H9 (cell line): ENCODE results near the gene PDX1. TPM values are rescaled to one million over a fixed set of nuclear protein-coding genes. Genes with fewer than 3 reads are reported as not detected.

ENCODE experiments used
- DNase-seq: peaks from one replicate; pipeline ENCODE4 v3.0.0-alpha.2; 2017
- H2AFZ ChIP-seq: one replicate; pipeline ENCODE4 v1.6.1; 2013; ENCODE audit warnings: mild to moderate bottlenecking, low read length, control low read depth, moderate library complexity
- H2AK5ac ChIP-seq: 2 replicates; pipeline ENCODE4 v1.6.1; 2013; ENCODE audit warnings: low read length, control low read depth, mixed read lengths; ENCODE audit not compliant: insufficient read length
- H2BK120ac ChIP-seq: one replicate; pipeline ENCODE4 v1.6.1; 2013; ENCODE audit warnings: low read depth, mild to moderate bottlenecking, low read length, control low read depth, inconsistent platforms; ENCODE audit not compliant: poor library complexity, severe bottlenecking
- H2BK12ac ChIP-seq: 2 replicates; pipeline ENCODE4 v1.6.1; 2013; ENCODE audit warnings: low read length, control low read depth, mixed read lengths, low read depth; ENCODE audit not compliant: insufficient read length
- H2BK15ac ChIP-seq: 2 replicates; pipeline ENCODE4 v1.6.1; 2013; ENCODE audit warnings: low read depth, low read length, control low read depth
- H2BK20ac ChIP-seq: one replicate; pipeline ENCODE4 v1.6.1; 2013; ENCODE audit warnings: low read depth, mild to moderate bottlenecking, low read length, control low read depth, inconsistent platforms; ENCODE audit not compliant: poor library complexity, severe bottlenecking
- H2BK5ac ChIP-seq: 2 replicates; pipeline ENCODE4 v1.6.1; 2013; ENCODE audit warnings: low read length, control low read depth, mixed read lengths; ENCODE audit not compliant: insufficient read length
- H3K14ac ChIP-seq: 2 replicates; pipeline ENCODE4 v1.6.1; 2013; ENCODE audit warnings: low read length, control low read depth; ENCODE audit not compliant: insufficient read depth
- H3K18ac ChIP-seq: 2 replicates; pipeline ENCODE4 v1.6.1; 2013; ENCODE audit warnings: low read depth, mild to moderate bottlenecking, mixed read lengths, low read length, control low read depth; ENCODE audit not compliant: insufficient read length
- H3K23ac ChIP-seq: 2 replicates; pipeline ENCODE4 v1.6.1; 2013; ENCODE audit warnings: low read length, control low read depth, mixed read lengths, low read depth; ENCODE audit not compliant: insufficient read length
- H3K23me2 ChIP-seq: 2 replicates; pipeline ENCODE4 v1.6.1; 2013; ENCODE audit warnings: low read depth, mild to moderate bottlenecking, mixed read lengths, low read length, control low read depth; ENCODE audit not compliant: insufficient read length, poor library complexity, severe bottlenecking
- H3K27ac ChIP-seq: 2 replicates; pipeline ENCODE4 v1.5.1; 2013; ENCODE audit warnings: low read length, control low read depth, mixed read lengths, low read depth; ENCODE audit not compliant: insufficient read length
- H3K27me3 ChIP-seq: 2 replicates; pipeline ENCODE4 v1.6.1; 2013; ENCODE audit warnings: low read length, control low read depth, inconsistent platforms; ENCODE audit not compliant: insufficient read depth
- H3K4ac ChIP-seq: 2 replicates; pipeline ENCODE4 v1.6.1; 2013; ENCODE audit warnings: low read depth, mild to moderate bottlenecking, control low read depth, inconsistent platforms, low read length, moderate library complexity
- H3K4me1 ChIP-seq: 2 replicates; pipeline ENCODE4 v1.6.1; 2013; ENCODE audit warnings: low read length, control low read depth, inconsistent platforms; ENCODE audit not compliant: insufficient read depth
- H3K4me2 ChIP-seq: 2 replicates; pipeline ENCODE4 v1.6.1; 2013; ENCODE audit warnings: low read length, control low read depth, mixed read lengths; ENCODE audit not compliant: insufficient read length, insufficient read depth
- H3K56ac ChIP-seq: 2 replicates; pipeline ENCODE4 v1.6.1; 2013; ENCODE audit warnings: low read depth, mild to moderate bottlenecking, mixed read lengths, low read length, control low read depth; ENCODE audit not compliant: insufficient read length
- H3K79me1 ChIP-seq: 2 replicates; pipeline ENCODE4 v1.6.1; 2013; ENCODE audit warnings: low read depth, mild to moderate bottlenecking, moderate library complexity, low read length, control low read depth, inconsistent platforms; ENCODE audit not compliant: insufficient read depth, poor library complexity, severe bottlenecking
- H3K79me2 ChIP-seq: 2 replicates; pipeline ENCODE4 v1.6.1; 2013; ENCODE audit warnings: low read length, control low read depth, inconsistent platforms; ENCODE audit not compliant: insufficient read depth
- H3K9ac ChIP-seq: 2 replicates; pipeline ENCODE4 v1.6.1; 2013; ENCODE audit warnings: low read length, control low read depth, mixed read lengths; ENCODE audit not compliant: insufficient read length; ENCODE audit errors: extremely low read depth
- H3K9me3 ChIP-seq: one replicate; pipeline ENCODE4 v1.6.1; 2013; ENCODE audit warnings: low read depth, low read length, inconsistent platforms; ENCODE audit not compliant: control insufficient read depth
- H3T11ph ChIP-seq: one replicate; pipeline ENCODE4 v1.6.1; 2013; ENCODE audit warnings: mild to moderate bottlenecking, low read length, control low read depth, inconsistent platforms
- H4K20me1 ChIP-seq: one replicate; pipeline ENCODE4 v1.6.1; 2013; ENCODE audit not compliant: control insufficient read depth, insufficient read length, insufficient read depth
- H4K5ac ChIP-seq: 2 replicates; pipeline ENCODE4 v1.6.1; 2013; ENCODE audit warnings: low read depth, mild to moderate bottlenecking, mixed read lengths, low read length, control low read depth; ENCODE audit not compliant: insufficient read length
- H4K8ac ChIP-seq: replicated peaks from 2 replicates; pipeline ENCODE4 v1.6.1; 2013; ENCODE audit warnings: low read length, control low read depth, mixed read lengths, low read depth; ENCODE audit not compliant: insufficient read length
- H4K91ac ChIP-seq: 2 replicates; pipeline ENCODE4 v1.6.1; 2013; ENCODE audit warnings: low read depth, mild to moderate bottlenecking, moderate library complexity, mixed read lengths, low read length, control low read depth; ENCODE audit not compliant: insufficient read length
- H3K27ac Mint-ChIP-seq, 3 experiments: 2 replicates in 2 of 3; 3 replicates in 1 of 3; pipeline ENCODE4 v1.8.0; 2020 to 2021; ENCODE audit warnings: mixed read lengths in 3 of 3, mild to moderate bottlenecking in 1 of 3, moderate library complexity in 1 of 3
- H3K27me3 Mint-ChIP-seq: 2 replicates; pipeline ENCODE4 v1.8.0; 2021; ENCODE audit warnings: low read depth, mild to moderate bottlenecking, moderate library complexity, mixed read lengths
- H3K36me3 Mint-ChIP-seq, 3 experiments: 2 replicates in 2 of 3; 3 replicates in 1 of 3; pipeline ENCODE4 v1.8.0; 2020 to 2021; ENCODE audit warnings: low read depth in 3 of 3, mixed read lengths in 3 of 3; ENCODE audit not compliant: insufficient read depth in 1 of 3
- H3K4me1 Mint-ChIP-seq, 2 experiments: 2 replicates each; pipeline ENCODE4 v1.8.0; 2020; ENCODE audit warnings: mixed read lengths in 2 of 2
- H3K4me3 Mint-ChIP-seq, 2 experiments: 2 replicates in 1 of 2; 3 replicates in 1 of 2; pipeline ENCODE4 v1.8.0; 2020 to 2021; ENCODE audit warnings: mild to moderate bottlenecking in 2 of 2, mixed read lengths in 2 of 2, moderate library complexity in 1 of 2
- H3K9me3 Mint-ChIP-seq, 2 experiments: 2 replicates in 1 of 2; 3 replicates in 1 of 2; pipeline ENCODE4 v1.8.0; 2020; ENCODE audit warnings: mild to moderate bottlenecking in 2 of 2, mixed read lengths in 2 of 2, moderate library complexity in 1 of 2
- CTCF ChIP-seq: fragments of 200-600 bp; sonication (generic); conservative IDR thresholded peaks from 3 replicates; pipeline ENCODE4 v1.8.0; 2021; ENCODE audit warnings: antibody characterized with exemption, mild to moderate bottlenecking
- WGBS: extraction: QIAGEN DNeasy Blood & Tissue Kit; methylation state at CpG from one replicate; pipeline ENCODE4 v1.1.7; 2013; ENCODE audit warnings: missing lambda C conversion rate, low lambda C conversion rate, mixed read lengths; ENCODE audit not compliant: insufficient read length; ENCODE audit errors: extremely low coverage; 5-methylcytosine and 5-hydroxymethylcytosine counted together
- total RNA-seq: library from RNA; stranded (reverse); gene quantifications from 2 replicates; pipeline ENCODE4 v1.2.1, GENCODE V29; 2021

PDX1 gene
- total RNA-seq, 1 experiment from 2014 or later, result not detected

DNA sequence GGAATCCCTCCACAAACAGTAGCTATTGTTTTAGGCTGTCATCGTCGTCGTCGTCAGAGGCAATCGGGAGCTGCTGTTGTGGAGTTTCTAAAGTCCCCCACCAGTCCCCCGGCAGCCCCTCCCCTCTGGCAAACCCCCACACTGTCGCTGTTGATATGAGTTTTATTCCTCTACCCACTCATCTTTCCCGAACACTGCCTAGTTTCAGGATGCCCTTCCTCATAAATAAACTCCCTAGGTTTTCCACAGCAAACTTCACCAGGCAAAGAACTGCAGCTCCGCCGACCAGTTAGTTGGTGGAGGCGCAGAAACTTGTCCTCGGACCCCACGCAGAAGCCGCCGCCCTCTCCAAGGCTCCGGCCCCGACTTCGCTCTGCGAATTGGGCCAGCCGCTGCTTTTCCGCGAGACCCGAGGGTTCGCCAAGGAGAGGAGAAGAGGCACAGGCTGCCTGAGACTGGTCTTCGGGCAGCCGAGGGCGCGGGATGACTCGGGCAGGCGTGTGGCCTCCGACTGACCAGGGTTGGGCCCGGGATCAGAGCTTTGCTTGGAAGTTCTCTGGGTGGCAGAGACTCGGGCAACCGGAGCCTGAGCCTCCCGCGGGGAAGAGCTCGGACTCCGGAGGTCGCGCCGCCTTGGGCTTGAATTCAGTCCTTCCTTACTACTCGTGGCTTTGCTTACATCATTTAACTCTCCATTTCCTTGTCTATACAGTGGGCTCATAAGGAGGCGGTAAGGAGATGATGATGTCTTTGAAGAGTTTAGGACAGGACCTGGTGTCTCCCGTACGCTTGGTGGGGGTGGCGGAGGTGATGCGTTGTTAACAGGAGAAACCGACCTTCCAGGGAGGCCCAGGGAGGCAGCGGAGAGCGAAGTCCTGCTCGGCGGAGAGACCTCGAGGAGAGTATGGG, 7.9 kb downstream of the PDX1 start:
- H3K4me1 Mint-ChIP-seq, result peaks cover 4 to 35% of the 10 kb centered on the region in 2 experiments
- no peak overlapping the region; the same call in 1 of the 2 replicates for H2BK15ac ChIP-seq
- H3K9me3 ChIP-seq, result no peaks in the 10 kb centered on the region
- no peaks in the 10 kb centered on the region for H4K20me1 ChIP-seq
- no peak overlapping the region for H4K5ac ChIP-seq
- H2BK120ac ChIP-seq, result no peak overlapping the region
- H2AK5ac ChIP-seq, result no peak overlapping the region
- H3K27me3 Mint-ChIP-seq, result peaks cover 99% of the 10 kb centered on the region
- no peaks in the 10 kb centered on the region for H3K79me2 ChIP-seq
- no peaks in the 10 kb centered on the region for H3K79me1 ChIP-seq
- no peak for TF ChIP-seq CTCF
- no peak overlapping the region for H3K14ac ChIP-seq
- WGBS, result no CpG with 5 or more reads among the region's 53 CpGs
- peak overlapping the region in 1 of 2 experiments; percentile 41; a peak in 2 of 5 replicates for H3K4me3 Mint-ChIP-seq
- no peak overlapping the region for H3K4me2 ChIP-seq
- H3K23ac ChIP-seq, result no peak overlapping the region
- no peak overlapping the region for H4K8ac ChIP-seq
- H3K27ac ChIP-seq, result no peak overlapping the region
- H3K36me3 Mint-ChIP-seq, result peaks cover 0 to 2% (median 0%) of the 10 kb centered on the region in 3 experiments; a peak in 1 of 7 replicates
- H3K4ac ChIP-seq, result no peak overlapping the region
- peak; percentile 48 for DNase-seq
- no peak overlapping the region for H3K9ac ChIP-seq
- no peak overlapping the region for H2BK20ac ChIP-seq
- no peak overlapping the region; a peak in 1 of 7 replicates for H3K27ac Mint-ChIP-seq
- no peak overlapping the region for H3T11ph ChIP-seq
- H3K4me1 ChIP-seq, result no peaks in the 10 kb centered on the region
- no peak overlapping the region for H4K91ac ChIP-seq
- H3K18ac ChIP-seq, result no peak overlapping the region
- H2AFZ ChIP-seq, result no peak overlapping the region
- peaks cover 6 to 8% of the 10 kb centered on the region in 2 experiments; a peak in 4 of 5 replicates for H3K9me3 Mint-ChIP-seq
- no peaks in the 10 kb centered on the region for H3K23me2 ChIP-seq
- peaks cover 90% of the 10 kb centered on the region for H3K27me3 ChIP-seq
- H2BK5ac ChIP-seq, result no peak overlapping the region
- no peak overlapping the region for H3K56ac ChIP-seq
- H2BK12ac ChIP-seq, result no peak overlapping the region
